ENCODE results near the gene XYLT1.

The XYLT1 gene

GRCh38 chr16:17364319-17365210 is 106.2 kb downstream of the XYLT1 start:
- no peak for TF ChIP-seq CTCF (IDR thresholded peaks at IDR 0.05; ENCODE audit: low read depth, low read length)
- H3K4me3 ChIP-seq (ENCODE audit: low read depth, low read length) = no peak overlapping the region
- no peaks in the 10 kb centered on the region for H3K9me3 ChIP-seq (ENCODE audit: severe bottlenecking)
- DNase-seq = no peak
- H3K36me3 ChIP-seq = no peaks in the 10 kb centered on the region
- no peaks in the 10 kb centered on the region for H3K27me3 ChIP-seq (ENCODE audit: insufficient read depth, low read depth, severe bottlenecking)
- no peak overlapping the region for H3K27ac ChIP-seq

- TF ChIP-seq CTCF (IDR thresholded peaks at IDR 0.05; ENCODE audit: low read depth, low read length) = no peak
- Histone ChIP-seq H3K4me3 (ENCODE audit: low read depth, low read length) (no peak overlapping the region), H3K27ac (no peak overlapping the region), H3K27me3 (ENCODE audit: insufficient read depth, low read depth, severe bottlenecking) (no peaks in the 10 kb centered on the region), H3K36me3 (no peaks in the 10 kb centered on the region), H3K9me3 (ENCODE audit: severe bottlenecking) (no peaks in the 10 kb centered on the region)
- DNase-seq = no peak
Measured at GRCh38 chr16:17362946-17363345, 107.8 kb downstream of the XYLT1 start.

- Histone ChIP-seq H3K27ac (no peak overlapping the region), H3K27me3 (ENCODE audit: insufficient read depth, low read depth, severe bottlenecking) (no peaks in the 10 kb centered on the region), H3K36me3 (no peaks in the 10 kb centered on the region), H3K4me3 (ENCODE audit: low read depth, low read length) (no peak overlapping the region), H3K9me3 (ENCODE audit: severe bottlenecking) (no peaks in the 10 kb centered on the region)
- TF ChIP-seq CTCF (IDR thresholded peaks at IDR 0.05; ENCODE audit: low read depth, low read length) = no peak
- no peak for DNase-seq
Measured at GRCh38 chr16:17362183-17362582, 108.6 kb downstream of the XYLT1 start.

- Histone ChIP-seq H3K4me3 (ENCODE audit: low read depth, low read length) (no peak overlapping the region), H3K27me3 (ENCODE audit: insufficient read depth, low read depth, severe bottlenecking) (no peaks in the 10 kb centered on the region), H3K36me3 (no peaks in the 10 kb centered on the region), H3K9me3 (ENCODE audit: severe bottlenecking) (no peaks in the 10 kb centered on the region), H3K27ac (no peak overlapping the region)
- no peak for TF ChIP-seq CTCF (IDR thresholded peaks at IDR 0.05; ENCODE audit: low read depth, low read length)
- DNase-seq = no peak
Measured at GRCh38 chr16:17360693-17361122, 110.1 kb downstream of the XYLT1 start.

- no peak overlapping the region for H3K27ac ChIP-seq
- no peaks in the 10 kb centered on the region for H3K36me3 ChIP-seq
- no peaks in the 10 kb centered on the region for H3K9me3 ChIP-seq (ENCODE audit: severe bottlenecking)
- no peak for TF ChIP-seq CTCF (IDR thresholded peaks at IDR 0.05; ENCODE audit: low read depth, low read length)
- H3K4me3 ChIP-seq (ENCODE audit: low read depth, low read length) = no peak overlapping the region
- H3K27me3 ChIP-seq (ENCODE audit: insufficient read depth, low read depth, severe bottlenecking) = no peaks in the 10 kb centered on the region
- DNase-seq = no peak
Measured at GRCh38 chr16:17359788-17360390, 110.9 kb downstream of the XYLT1 start.

Measured in WERI-Rb-1 (cell line).